Measurements from ENCODE around the gene PPM1H. TPM values are rescaled to one million over a fixed set of nuclear protein-coding genes. Genes with fewer than 3 reads are reported as not detected.
A peak's percentile ranks its signal among the peaks of the same experiment; 100 is the strongest.

PPM1H gene
- total RNA-seq, 4 donors from 2014 or later: 0.46 to 3.4 (median 1.3) TPM

GRCh38 chr12:62717643-62718042, 217.3 kb downstream of the PPM1H start:
- Histone ChIP-seq H3K9me3 (no peaks in the 10 kb centered on the region), H3K4me1 (peaks cover 0 to 37% of the 10 kb centered on the region in 2 donors), H3K4me3 (no peak overlapping the region), H3K27me3 (no peaks in the 10 kb centered on the region), H3K36me3 (no peaks in the 10 kb centered on the region), H3K27ac (no peak overlapping the region)
- intact Hi-C loops (cut with DNase I; ENCODE audit: low total_unique reads) (no loop called here), in situ Hi-C loops (cut with MboI; ENCODE audit: low sequenced_read_pairs in 4 of 4) (no loop called here)
- no peak for DNase-seq
- no peak for ATAC-seq
- no peak for TF ChIP-seq CTCF (IDR thresholded peaks at IDR 0.05 in 4 of 5, conservative IDR thresholded peaks at IDR 0.05 in 1 of 5)
- no peak for TF ChIP-seq POLR2A (IDR thresholded peaks at IDR 0.05)

- in situ Hi-C loops (cut with MboI; ENCODE audit: low sequenced_read_pairs in 4 of 4): no loop called here
- intact Hi-C loops (cut with DNase I; ENCODE audit: low total_unique reads): no loop called here
- Histone ChIP-seq H3K36me3 (no peaks in the 10 kb centered on the region), H3K27ac (no peak overlapping the region), H3K4me3 (no peak overlapping the region), H3K9me3 (no peaks in the 10 kb centered on the region), H3K4me1 (peaks cover 0 to 37% of the 10 kb centered on the region in 2 donors), H3K27me3 (no peaks in the 10 kb centered on the region)
- DNase-seq (no peak), ATAC-seq (no peak)
- TF ChIP-seq POLR2A (IDR thresholded peaks at IDR 0.05): no peak
- no peak for TF ChIP-seq CTCF (IDR thresholded peaks at IDR 0.05 in 4 of 5, conservative IDR thresholded peaks at IDR 0.05 in 1 of 5)
These were observed 218.0 kb downstream of the PPM1H start for GRCh38 chr12:62716866-62717525.

- TF ChIP-seq CTCF (IDR thresholded peaks at IDR 0.05 in 4 of 5, conservative IDR thresholded peaks at IDR 0.05 in 1 of 5): no peak
- no peak for TF ChIP-seq POLR2A (IDR thresholded peaks at IDR 0.05)
- in situ Hi-C loops (cut with MboI; ENCODE audit: low sequenced_read_pairs in 4 of 4): no loop called here
- no peak for DNase-seq
- intact Hi-C loops (cut with DNase I; ENCODE audit: low total_unique reads): no loop called here
- no peaks in the 10 kb centered on the region for H3K27me3 ChIP-seq
- H3K4me1 ChIP-seq: peaks cover 0 to 34% of the 10 kb centered on the region in 2 donors
- no peaks in the 10 kb centered on the region for H3K36me3 ChIP-seq
- ATAC-seq: no peak
- H3K9me3 ChIP-seq: no peaks in the 10 kb centered on the region
- H3K27ac ChIP-seq: no peak overlapping the region
- no peak overlapping the region for H3K4me3 ChIP-seq
These were observed 218.9 kb downstream of the PPM1H start for GRCh38 chr12:62716037-62716436.

- in situ Hi-C loops (cut with MboI; ENCODE audit: low sequenced_read_pairs in 4 of 4): no loop called here
These were observed 219.9 kb downstream of the PPM1H start for GRCh38 chr12:62714774-62715721.

More at GRCh38 chr12:62714774-62715721, 219.9 kb downstream of the PPM1H start:
- Histone ChIP-seq H3K4me3 (no peak overlapping the region), H3K27ac (peak overlapping the region in 3 of 4 donors; percentile 37 to 46 (median 45)), H3K36me3 (no peaks in the 10 kb centered on the region), H3K4me1 (peaks cover 0 to 24% of the 10 kb centered on the region in 2 donors), H3K27me3 (no peaks in the 10 kb centered on the region), H3K9me3 (no peaks in the 10 kb centered on the region)
- DNase-seq (no peak), ATAC-seq (peak; percentile 35 to 38)
- TF ChIP-seq CTCF (IDR thresholded peaks at IDR 0.05 in 4 of 5, conservative IDR thresholded peaks at IDR 0.05 in 1 of 5): no peak
- no peak for TF ChIP-seq POLR2A (IDR thresholded peaks at IDR 0.05)
- intact Hi-C loops (cut with DNase I; ENCODE audit: low total_unique reads): no loop called here

Measured in gastrocnemius medialis (tissue), 4 donors.